Testis (tissue), 2 donors: ENCODE data around the gene HECW1.

Experiments
- CTCF ChIP-seq, 3 experiments: fragments of 450-650 bp in 2 of 3; fragments of 200-600 bp in 1 of 3; sonication (generic) in 1 of 3; IDR thresholded peaks; one replicate each; pipeline ENCODE4 v1.5.1; 2016 to 2019; ENCODE audit warnings: antibody characterized with exemption in 3 of 3, mild to moderate bottlenecking in 2 of 3, moderate library complexity in 1 of 3
- POLR2A ChIP-seq: fragments of 450-650 bp; IDR thresholded peaks from one replicate; pipeline ENCODE4 v1.6.1; 2017; ENCODE audit warnings: antibody characterized with exemption, mild to moderate bottlenecking, moderate library complexity

DNA sequence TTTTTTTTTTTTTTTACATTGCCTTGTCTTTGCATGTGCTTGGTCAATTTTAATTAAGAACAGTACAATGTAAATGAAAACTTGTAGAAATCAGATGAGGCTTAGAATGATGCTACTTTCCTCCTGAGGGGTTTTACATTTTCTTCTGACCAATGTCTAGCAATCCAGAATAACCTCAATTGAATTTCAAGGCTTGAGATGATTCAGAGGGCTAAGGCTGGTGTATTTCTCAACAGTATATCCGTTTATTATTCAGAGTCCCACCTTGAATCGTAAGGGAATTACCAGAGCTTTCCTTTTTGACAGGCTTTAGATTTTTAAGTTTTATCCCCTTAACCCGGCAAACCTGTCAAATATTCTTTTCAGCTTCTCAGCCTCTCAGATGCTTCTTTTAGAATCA lies 239.2 kb downstream of the HECW1 start:
- TF ChIP-seq CTCF (IDR thresholded peaks at IDR 0.05), result no peak
- TF ChIP-seq POLR2A, result no peak
